Activated CD4-positive, alpha-beta memory T cell treated with anti-CD3 and anti-CD28 coated beads, Interleukin-2, amount 10 ng/mL, durations not matched to agents 7 days and 5 days (primary cell): ENCODE data around the gene ALKBH3. TPM values are rescaled to one million over a fixed set of nuclear protein-coding genes. Genes with fewer than 3 reads are reported as not detected.

Experiments used
- total RNA-seq, 2 experiments: library from RNA; stranded (reverse); gene quantifications; one replicate each; pipeline ENCODE4 v1.2.3, GENCODE V29; 2021

ALKBH3 gene
- total RNA-seq, 2 experiments from 2014 or later, result 25.4 to 32.0 TPM

Other genes starting within 250 kb of the ALKBH3 start
- 10 to 100 TPM; 35.2 to 40.7 TPM for gene HSD17B12, start 200.1 kb upstream of the ALKBH3 start, total RNA-seq
- gene C11orf96, start 61.8 kb downstream of the ALKBH3 start, total RNA-seq, result under 1 TPM in 1 of 2 experiments, not detected in 1; 0.20 TPM
- gene ACCSL, start 167.2 kb downstream of the ALKBH3 start, total RNA-seq, result not detected
- gene ACCS, start 185.4 kb downstream of the ALKBH3 start, total RNA-seq, result 10 to 100 TPM; 38.8 to 41.1 TPM
- gene EXT2, start 214.8 kb downstream of the ALKBH3 start, total RNA-seq, result 10 to 100 TPM; 24.5 to 26.0 TPM